NOMO-1 treated with DMSO at 0.1 percent for 48 hours (cell line): ENCODE results near the gene TMPRSS13.

Experiments
- DNase-seq: peaks from one replicate; lab custom pipeline; 2025; ENCODE audit not compliant: unreplicated experiment; lab: John Stamatoyannopoulos, UW

TMPRSS13 gene

GRCh38 chr11:117857734-117858414 lies 71.3 kb downstream of the TMPRSS13 start:
- DNase-seq = no peak

GRCh38 chr11:117855912-117856651 lies 73.1 kb downstream of the TMPRSS13 start:
- DNase-seq = no peak

- no peak for DNase-seq
These were observed 73.9 kb downstream of the TMPRSS13 start for GRCh38 chr11:117855186-117855845.

- no peak for DNase-seq
These were observed 76.9 kb downstream of the TMPRSS13 start for GRCh38 chr11:117852309-117852708.

- DNase-seq = no peak
These were observed 77.3 kb downstream of the TMPRSS13 start for GRCh38 chr11:117851852-117852251.

GRCh38 chr11:117851106-117851505 lies 78.1 kb downstream of the TMPRSS13 start:
- DNase-seq = no peak
